ENCODE data around the gene GLI3.

Gene GLI3

GRCh38 chr7:42093349-42093905, 143.6 kb downstream of the GLI3 start:
- Histone ChIP-seq H4K20me1 (ENCODE audit: insufficient read depth, low read length) (peaks cover 17% of the 10 kb centered on the region), H3K9ac (ENCODE audit: low read depth, low read length) (no peak overlapping the region), H3K27me3 (ENCODE audit: insufficient read depth, low read length, poor library complexity) (no peaks in the 10 kb centered on the region), H3K4me3 (ENCODE audit: low read depth in 1 of 2, low read length in 2 of 2) (no peak overlapping the region), H3K4me1 (ENCODE audit: insufficient read depth, low read length) (no peaks in the 10 kb centered on the region), H2AFZ (ENCODE audit: low read depth, low read length) (no peak overlapping the region), H3K4me2 (ENCODE audit: insufficient read depth, low read length) (no peak overlapping the region), H3K79me2 (ENCODE audit: insufficient read depth, low read length) (no peaks in the 10 kb centered on the region; the same call in 1 of the 2 replicates), H3K9me3 (ENCODE audit: insufficient read depth, low read length, severe bottlenecking) (no peaks in the 10 kb centered on the region), H3K36me3 (ENCODE audit: insufficient read depth, low read length) (no peaks in the 10 kb centered on the region), H3K27ac (ENCODE audit: low read length) (no peak overlapping the region)
- TF ChIP-seq CTCF (IDR thresholded peaks at IDR 0.05; ENCODE audit: borderline replicate concordance, extremely low read depth, low read length, poor library complexity, severe bottlenecking) = no peak
- no peak for TF ChIP-seq EZH2 (IDR thresholded peaks at IDR 0.05; ENCODE audit: borderline replicate concordance, low read depth, low read length, severe bottlenecking)
- ATAC-seq (ENCODE audit: insufficient read depth, low read depth) (no peak), DNase-seq (no peak)

- no peak for ATAC-seq (ENCODE audit: insufficient read depth, low read depth)
- TF ChIP-seq CTCF (IDR thresholded peaks at IDR 0.05; ENCODE audit: borderline replicate concordance, extremely low read depth, low read length, poor library complexity, severe bottlenecking) = no peak
- TF ChIP-seq EZH2 (IDR thresholded peaks at IDR 0.05; ENCODE audit: borderline replicate concordance, low read depth, low read length, severe bottlenecking) = no peak
- H3K27me3 ChIP-seq (ENCODE audit: insufficient read depth, low read length, poor library complexity) = no peaks in the 10 kb centered on the region
- no peak overlapping the region for H3K9ac ChIP-seq (ENCODE audit: low read depth, low read length)
- no peaks in the 10 kb centered on the region for H3K36me3 ChIP-seq (ENCODE audit: insufficient read depth, low read length)
- no peaks in the 10 kb centered on the region for H3K4me1 ChIP-seq (ENCODE audit: insufficient read depth, low read length)
- H3K27ac ChIP-seq (ENCODE audit: low read length) = no peak overlapping the region
- H4K20me1 ChIP-seq (ENCODE audit: insufficient read depth, low read length) = peaks cover 25% of the 10 kb centered on the region
- no peak for DNase-seq
- no peak overlapping the region for H2AFZ ChIP-seq (ENCODE audit: low read depth, low read length)
- no peak overlapping the region for H3K4me3 ChIP-seq (ENCODE audit: low read depth in 1 of 2, low read length in 2 of 2)
- H3K79me2 ChIP-seq (ENCODE audit: insufficient read depth, low read length) = no peaks in the 10 kb centered on the region; the same call in 1 of the 2 replicates
- no peak overlapping the region for H3K4me2 ChIP-seq (ENCODE audit: insufficient read depth, low read length)
- H3K9me3 ChIP-seq (ENCODE audit: insufficient read depth, low read length, severe bottlenecking) = no peaks in the 10 kb centered on the region
Observed at GRCh38 chr7:42091461-42092291, 145.3 kb downstream of the GLI3 start.

GRCh38 chr7:42090806-42091205, 146.2 kb downstream of the GLI3 start:
- no peak overlapping the region for H3K9ac ChIP-seq (ENCODE audit: low read depth, low read length)
- no peaks in the 10 kb centered on the region for H3K9me3 ChIP-seq (ENCODE audit: insufficient read depth, low read length, severe bottlenecking)
- no peak overlapping the region for H3K27ac ChIP-seq (ENCODE audit: low read length)
- H3K36me3 ChIP-seq (ENCODE audit: insufficient read depth, low read length) = no peaks in the 10 kb centered on the region
- H3K27me3 ChIP-seq (ENCODE audit: insufficient read depth, low read length, poor library complexity) = no peaks in the 10 kb centered on the region
- peaks cover 18% of the 10 kb centered on the region for H4K20me1 ChIP-seq (ENCODE audit: insufficient read depth, low read length)
- no peak for DNase-seq
- TF ChIP-seq CTCF (IDR thresholded peaks at IDR 0.05; ENCODE audit: borderline replicate concordance, extremely low read depth, low read length, poor library complexity, severe bottlenecking) (no peak), EZH2 (IDR thresholded peaks at IDR 0.05; ENCODE audit: borderline replicate concordance, low read depth, low read length, severe bottlenecking) (no peak)
- H3K79me2 ChIP-seq (ENCODE audit: insufficient read depth, low read length) = no peaks in the 10 kb centered on the region
- no peak overlapping the region for H3K4me2 ChIP-seq (ENCODE audit: insufficient read depth, low read length)
- H3K4me3 ChIP-seq (ENCODE audit: low read depth in 1 of 2, low read length in 2 of 2) = no peak overlapping the region
- no peak for ATAC-seq (ENCODE audit: insufficient read depth, low read depth)
- H3K4me1 ChIP-seq (ENCODE audit: insufficient read depth, low read length) = no peaks in the 10 kb centered on the region
- no peak overlapping the region for H2AFZ ChIP-seq (ENCODE audit: low read depth, low read length)

Measured in DND-41 (cell line).